HG03135 (cell line): ENCODE data around the gene LPP.

Source experiments
- ATAC-seq: cut with Tn5 transposase; IDR thresholded peaks from one replicate; pipeline ENCODE4 v1.9.1; 2021; ENCODE audit warnings: mild to moderate bottlenecking, moderate library complexity; ENCODE audit not compliant: unreplicated experiment

LPP gene

DNA sequence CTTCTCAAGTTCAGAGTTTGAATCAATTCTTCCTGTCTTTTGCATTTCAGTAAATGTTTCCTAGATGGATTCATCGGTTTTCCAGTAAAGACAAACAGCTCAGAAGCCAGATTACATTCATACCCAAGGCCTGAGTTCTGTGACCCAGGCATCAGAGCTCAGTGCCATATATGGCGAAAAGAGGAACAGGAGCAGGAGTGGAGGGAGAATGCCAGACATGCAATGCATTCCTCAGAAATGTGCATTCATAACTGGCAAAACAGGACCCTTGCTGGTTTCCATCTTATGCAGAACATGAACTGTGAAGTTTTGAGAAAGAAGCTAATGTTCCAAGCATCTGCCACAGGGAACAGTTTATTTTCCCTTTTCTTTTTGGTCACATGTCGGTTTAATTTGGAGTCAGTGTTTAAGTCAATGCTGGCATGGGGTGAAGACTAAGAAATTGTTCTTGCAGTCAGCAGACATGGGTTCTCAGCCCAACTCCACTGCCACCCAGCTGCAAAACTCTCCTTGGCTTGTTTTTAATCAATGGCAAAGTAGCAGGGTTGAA lies 116.5 kb downstream of the LPP start:
- ATAC-seq, result no peak

DNA sequence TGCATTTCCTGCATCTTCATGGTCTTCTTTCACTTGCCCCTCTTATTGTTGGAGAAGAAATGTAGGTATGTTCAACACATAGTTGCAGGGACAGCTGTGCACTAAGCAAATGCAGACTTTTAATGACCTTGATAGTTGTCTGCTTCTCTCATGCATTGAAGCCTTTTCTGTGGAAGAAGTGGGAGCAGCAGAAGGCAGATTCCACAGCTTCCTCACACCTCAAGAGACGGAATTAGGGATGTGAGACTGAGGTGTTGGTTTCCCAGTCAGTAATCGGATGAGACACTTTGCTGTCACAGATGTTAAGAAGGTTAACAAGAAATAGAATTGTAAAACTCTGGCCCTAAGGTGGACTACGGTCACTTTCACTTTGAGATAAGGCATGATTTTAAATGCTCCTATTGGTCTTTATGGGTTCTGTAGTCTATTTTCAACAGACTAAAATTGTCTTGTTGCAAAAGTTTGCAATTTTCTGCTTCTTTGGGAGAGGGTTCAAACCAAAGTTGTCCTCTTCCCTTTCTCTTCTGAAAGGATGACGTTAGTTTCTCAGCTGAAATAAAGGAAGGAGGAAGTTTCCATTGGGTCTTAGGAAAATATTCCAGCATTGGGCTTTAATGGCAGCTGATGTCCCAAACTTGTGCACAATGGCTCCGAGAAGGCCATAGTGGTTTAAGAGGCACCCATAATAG lies 117.4 kb downstream of the LPP start:
- ATAC-seq, result no peak

DNA sequence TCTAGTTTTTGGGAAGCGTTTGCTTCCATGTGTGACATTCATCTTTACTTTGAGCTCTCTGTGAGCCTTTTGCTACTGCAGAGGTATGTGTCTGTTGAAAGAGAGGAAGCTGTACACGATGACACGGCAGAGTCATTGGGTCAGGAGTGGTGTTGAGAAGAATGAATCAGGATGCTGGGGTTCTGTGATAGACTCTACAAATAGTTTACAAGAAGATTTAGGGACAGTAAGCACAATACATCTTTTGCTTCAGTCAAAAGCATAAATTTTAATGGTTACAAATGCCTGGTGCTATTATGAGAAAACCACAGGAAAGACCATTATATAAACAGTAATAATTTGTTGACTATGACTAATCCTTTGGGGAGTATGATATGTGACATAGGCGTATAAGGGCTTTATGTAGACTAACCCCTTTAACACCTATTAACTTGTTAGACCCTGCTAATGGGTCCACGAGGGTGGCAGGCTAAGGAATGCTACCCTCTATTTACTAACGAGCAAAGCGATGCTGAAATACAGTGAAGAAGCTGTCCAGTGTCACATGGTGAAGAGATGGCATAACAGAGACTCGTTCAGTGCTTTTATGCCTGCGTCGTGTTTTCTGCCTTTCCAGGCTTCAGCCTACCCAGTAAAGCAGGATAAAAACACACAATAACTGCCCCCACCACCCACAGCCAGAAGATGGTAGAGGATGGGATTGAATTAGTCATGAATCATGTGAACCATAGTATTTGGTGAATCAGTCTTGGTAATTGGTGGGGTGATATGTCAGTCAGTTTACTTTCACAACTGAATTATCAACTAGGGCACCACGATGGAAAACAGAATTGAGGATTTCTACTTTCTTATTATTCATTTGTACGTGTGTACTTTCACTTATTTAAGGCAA lies 118.8 kb downstream of the LPP start:
- no peak for ATAC-seq

DNA sequence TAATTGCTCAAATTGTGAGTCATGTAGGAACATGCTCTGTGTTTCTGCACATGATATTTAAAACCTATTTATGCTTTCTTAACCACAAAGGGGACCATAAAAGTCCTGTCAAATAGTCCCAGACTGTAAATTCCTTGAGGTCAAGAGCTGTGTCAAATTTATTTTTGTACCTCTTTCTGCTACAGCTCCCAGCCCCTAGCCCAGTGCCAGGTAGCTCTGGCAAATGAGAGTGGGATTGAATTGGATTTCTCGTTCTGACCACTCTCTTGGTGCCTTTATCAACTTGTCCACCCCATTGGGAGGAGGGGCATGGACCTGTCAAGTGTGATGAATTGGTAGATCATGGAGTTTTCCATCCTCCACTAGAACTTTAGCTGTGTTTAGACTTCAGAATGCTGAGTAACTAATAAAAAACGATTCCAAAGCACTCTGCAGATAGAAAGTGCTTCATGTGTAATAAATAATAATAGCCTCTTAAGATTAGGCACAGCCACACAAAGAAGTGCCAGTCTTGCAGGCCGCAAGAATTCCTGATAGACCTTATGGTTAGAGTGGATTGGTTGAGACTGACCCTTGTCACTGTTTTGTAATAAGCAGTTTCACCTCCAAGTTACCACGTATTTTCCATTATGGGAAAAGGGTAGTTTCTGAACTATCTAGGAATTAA lies 120.4 kb downstream of the LPP start:
- no peak for ATAC-seq

DNA sequence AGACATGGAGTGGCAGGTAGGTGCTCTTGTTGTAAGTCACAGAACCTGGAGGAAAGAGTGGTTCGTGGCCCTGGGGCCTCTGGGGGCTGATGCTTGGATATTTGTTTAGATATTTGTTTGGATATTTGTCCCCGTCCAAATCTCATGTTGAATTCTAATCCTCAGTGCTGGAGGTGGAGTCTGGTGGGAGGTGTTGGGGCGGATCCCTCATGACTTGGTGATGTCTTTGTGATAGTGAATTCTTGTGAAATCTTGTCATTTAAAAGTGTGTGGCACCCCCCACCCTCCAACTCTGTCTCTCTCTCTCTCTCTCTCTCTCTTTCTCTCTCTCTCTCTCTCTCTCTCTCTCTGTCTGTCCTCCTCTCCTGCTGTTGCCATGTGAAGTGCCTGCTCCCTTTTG lies 122.4 kb downstream of the LPP start:
- no peak for ATAC-seq

DNA sequence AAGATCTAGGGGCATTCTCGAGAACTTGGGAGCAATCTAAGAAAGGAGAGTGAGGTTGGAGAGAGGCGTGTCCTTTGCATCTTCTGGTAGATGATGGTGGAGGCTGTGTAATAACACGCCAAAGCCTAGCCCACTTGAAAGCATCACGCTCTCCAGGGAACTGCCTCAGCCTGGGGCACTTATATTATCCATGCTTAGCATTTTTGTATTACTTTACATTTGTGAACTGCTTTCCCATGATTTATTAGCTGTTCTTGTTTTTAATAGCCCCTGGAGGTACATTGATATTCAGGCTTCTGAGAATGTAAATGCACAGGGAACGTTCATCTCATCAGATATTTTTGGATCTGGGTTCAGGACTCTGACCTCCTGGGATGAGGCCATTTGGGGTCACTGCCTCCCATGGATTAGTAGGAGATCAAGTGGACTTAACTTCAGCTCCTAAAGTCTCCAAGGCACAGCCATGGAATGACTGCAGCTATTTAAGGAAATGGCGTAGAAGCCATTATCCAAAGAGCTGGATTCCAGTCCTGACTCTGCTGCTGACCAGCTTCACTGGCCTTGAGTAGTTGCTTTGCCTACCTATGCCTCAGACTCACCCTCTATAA lies 124.9 kb downstream of the LPP start:
- no peak for ATAC-seq

DNA sequence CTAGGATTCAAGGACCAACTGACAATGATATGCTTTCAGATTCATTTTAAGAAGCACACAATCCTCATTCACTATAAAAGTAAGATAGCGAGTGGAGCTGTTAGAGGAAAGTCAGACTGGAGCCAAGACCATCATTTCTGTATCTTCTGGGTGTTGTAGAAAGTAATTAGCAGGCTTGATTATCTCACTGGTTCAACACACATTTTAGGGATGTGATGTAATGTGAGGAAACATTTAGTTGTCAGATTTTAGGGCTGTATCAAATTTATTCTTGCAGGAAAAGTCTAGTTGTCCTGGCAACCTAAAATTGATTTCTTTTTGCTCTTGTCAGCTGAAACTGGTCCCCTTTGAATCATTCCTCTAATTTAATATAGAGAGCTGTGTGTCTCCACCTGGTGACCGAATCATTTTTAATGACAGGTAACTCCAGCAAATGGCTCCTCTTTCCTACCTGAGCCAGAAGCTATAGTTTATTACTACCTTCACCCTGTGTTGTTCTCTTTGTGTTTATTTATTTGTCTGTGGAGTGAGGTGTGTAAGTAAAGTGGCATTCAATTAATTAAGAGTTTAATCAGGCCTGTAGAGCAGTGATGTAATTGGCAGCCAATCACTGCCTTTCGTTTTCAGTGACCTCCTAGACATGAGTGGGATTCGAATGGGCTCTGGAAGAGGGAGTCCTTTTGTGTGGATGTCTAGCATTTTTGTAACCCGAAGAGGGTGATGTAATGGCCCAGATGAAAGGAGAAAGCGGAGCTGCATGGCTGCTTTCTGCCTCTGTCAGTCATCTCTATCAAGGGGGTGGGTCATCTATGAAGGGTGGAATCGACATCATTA lies 125.8 kb downstream of the LPP start:
- ATAC-seq, result no peak

DNA sequence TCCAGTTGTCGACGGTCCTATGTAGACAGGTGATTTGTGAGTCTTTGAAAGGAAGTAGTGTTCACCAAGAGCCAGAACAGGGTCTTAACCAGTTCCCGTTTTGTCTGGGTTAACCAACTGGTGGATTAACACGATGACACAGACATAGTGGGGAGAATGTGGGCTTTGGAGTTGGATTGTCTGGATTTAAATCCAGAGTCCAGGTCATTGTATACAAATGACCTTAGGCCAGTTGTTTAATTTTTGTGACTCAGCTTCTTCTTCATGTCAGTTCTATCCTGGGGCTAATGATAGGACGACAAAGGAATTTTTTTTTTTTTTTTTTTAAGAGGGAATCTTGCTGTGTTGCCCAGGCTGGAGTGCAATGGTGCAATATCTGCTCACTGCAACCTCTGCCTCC lies 126.7 kb downstream of the LPP start:
- no peak for ATAC-seq

DNA sequence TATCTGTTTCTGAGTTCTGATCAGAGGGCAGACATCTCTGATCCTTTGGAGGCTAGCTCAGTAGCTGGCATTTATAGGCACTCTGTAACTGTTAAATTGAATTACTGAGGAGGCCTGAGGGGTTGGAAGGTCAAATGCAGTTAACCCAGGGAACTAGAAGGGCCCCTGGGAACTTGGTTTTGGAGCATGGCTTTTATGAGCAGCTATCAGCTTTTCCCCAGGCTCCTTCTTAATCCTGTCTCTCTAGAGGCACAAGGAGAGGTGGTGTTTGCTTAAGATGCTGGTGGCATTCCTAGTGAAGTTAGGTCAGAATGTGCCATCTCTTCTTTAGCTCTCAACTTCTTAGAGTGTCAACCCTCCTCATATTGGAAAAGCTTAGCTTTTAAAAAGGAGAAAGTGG lies 128.9 kb downstream of the LPP start:
- no peak for ATAC-seq

DNA sequence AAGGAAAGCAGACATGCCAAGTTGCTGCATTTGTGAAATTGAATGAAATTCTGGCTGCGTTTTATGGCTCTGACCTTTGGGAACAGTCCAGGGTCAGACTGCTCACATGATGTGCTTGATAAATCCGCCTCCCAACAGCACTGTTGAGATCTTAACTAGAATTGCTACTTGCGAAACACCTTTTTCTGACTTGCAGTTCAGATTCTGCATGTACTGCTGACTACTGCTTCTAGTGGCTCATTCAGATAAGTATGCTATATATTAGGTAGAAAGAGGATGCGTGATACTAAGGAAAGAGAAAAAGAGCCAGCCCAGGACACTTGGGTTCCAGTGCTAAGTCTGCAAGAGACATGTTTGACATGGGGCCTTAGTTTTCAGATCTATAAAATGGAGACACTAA lies 129.4 kb downstream of the LPP start:
- no peak for ATAC-seq

DNA sequence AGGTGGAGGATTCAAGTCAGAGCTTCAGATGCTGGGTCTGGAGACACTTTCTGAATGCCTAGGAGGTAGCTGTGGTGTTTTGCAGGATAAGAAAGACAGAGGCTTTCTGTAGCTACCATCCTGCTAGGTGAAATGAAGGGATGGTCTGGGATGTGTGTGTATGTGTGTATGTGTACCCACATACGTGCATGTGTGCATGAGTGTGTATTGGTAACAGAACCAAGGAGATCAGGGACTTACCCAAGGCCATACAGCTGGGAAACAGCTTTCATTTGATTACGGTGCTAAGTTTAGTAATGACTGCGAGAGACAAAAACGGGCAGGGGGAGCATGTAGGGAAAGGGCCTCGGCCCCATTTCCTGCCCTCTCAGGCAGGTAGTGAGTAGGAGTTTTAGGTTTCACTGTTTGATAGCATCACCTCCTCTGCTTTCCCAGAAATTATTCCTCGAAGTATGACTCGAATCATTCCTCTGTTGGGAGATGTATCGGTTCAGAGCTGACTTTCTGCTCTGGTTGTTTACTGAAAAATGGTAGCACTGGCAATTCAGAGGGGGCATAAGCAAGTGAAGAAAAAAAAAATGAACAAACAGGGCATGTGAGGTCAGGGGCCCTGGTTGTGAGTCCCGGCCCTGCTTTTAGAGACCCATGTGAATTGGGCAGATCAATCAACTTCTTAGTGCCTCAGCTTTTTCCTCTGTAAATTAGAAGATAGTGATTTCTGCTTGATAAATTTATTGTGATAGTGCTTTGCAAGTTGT lies 130.7 kb downstream of the LPP start:
- no peak for ATAC-seq

DNA sequence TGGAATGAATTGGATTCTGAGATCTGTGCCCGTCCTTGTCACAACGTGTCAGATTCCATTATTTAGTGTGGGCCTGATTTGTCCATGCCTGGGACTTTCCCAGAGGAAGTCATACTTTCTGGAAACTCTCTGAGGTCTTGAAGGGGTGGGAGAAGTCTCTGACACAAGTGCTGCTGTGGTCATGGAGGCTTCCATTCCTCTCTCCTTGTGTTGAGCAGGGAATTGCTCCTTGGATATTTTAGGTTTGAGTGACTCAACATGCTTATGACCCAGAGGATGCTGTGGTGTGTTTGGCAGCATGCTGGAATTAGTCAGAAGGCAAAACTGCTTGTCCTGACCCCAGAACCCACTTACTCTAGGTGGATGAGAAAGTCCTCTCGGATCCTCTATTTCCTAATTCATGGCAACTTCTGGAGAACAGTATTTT lies 132.1 kb downstream of the LPP start:
- ATAC-seq, result no peak

DNA sequence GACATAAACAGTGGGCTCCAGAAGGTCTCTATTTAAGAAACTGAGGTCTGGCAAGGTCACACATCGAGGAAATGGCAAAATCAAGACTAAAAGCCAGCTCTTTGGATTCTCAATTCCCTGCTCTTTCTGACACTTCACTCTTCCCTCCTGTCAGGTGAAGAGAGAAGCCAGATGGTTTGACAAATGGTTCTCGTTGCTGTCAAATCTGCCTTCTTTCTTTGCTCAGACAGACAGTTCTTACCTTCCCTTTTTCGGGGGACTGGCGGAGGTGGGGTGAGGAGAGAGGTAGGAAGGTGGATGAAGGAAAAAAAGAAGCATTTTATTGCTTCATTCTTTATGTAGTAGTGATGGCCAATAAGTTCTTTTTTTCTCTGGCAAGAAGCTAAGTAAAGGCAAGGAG lies 133.4 kb downstream of the LPP start:
- ATAC-seq, result no peak

DNA sequence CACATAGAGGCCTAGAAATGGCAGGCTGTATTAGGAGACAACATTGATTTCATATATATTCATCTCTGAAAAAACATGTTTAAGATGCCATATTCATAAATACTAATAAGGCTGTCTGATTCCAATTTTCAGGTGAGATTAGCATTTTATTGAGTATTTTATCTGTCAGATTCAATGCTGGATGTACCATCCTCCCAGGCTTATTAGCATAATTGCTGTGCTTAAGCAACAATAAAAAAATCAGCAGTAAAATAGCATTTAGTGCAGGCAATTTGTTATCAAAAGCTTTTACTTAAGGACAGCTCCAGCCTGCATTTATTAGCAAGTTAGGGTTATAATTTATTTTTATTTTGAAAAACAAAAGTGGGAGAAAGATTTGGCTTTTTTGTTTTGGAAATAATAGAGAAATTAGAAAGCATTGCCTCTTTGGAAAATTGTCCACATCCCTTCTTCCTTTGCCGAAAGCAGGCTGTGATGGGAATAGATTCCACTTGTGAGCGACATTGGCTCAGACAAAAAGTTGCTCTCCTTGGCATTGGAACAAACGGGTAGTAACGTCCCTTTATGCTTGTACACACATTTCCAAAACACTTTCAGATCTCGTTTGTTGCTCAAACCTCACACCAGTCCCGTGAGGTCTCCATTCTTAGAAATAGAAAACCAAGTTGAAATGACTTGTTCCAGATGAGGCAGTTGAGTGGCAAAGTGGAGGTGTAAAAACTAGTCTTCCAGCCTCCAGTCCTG lies 134.0 kb downstream of the LPP start:
- no peak for ATAC-seq

DNA sequence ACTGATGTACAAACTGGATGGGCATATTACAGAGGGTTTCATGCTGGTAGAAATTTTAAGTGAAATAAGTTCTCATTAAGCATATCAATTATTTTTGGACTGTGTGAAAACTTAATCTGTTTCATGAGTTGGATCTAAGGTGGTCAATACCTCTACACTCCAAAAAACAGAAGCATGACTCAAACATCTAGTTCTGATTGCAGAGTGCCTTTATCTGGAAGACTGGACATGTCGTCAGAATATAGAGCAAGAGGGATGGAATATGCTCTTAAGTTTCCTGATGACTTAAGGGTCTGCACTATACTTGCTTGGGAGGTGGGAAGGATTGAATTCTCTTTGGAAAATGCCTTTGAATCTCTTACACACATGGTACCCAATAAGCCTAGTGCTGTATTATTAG lies 138.3 kb downstream of the LPP start:
- ATAC-seq, result no peak

DNA sequence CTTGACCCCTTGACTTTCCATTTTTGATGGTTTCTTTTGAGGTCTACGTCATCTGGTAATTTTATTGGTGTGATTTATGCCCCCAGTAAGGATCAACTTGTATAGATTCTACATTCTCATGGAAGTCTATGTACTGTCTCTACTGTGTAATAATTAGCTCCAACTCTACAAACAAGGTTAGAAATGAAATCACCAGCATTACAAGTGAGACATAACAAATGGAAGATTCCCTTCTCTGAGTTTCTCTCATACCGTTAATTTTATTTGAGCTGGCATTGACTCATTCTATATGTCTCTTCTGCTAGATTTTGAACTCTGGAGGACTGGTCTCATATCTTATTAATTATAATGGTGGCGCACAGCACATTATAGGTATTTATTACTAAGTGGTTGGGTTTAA lies 138.9 kb downstream of the LPP start:
- ATAC-seq, result no peak

DNA sequence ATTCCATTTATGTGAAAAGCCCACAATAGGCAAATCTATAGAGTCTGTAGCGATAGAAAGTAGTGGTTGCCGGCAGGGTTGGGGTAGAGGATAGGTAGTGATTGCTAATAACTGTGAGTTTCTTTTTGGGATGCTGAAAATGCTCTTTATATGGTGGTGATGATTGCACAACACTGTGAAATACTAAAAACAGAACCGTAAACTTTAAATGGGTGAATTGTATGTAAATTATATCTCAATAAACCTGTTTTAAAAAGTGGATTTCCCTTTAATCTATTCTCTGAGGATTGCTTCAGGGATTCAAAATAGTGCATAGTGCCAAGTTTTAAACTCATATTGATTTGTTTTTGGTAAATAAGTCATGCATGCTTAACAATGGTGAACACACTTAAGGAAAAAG lies 140.2 kb downstream of the LPP start:
- ATAC-seq, result no peak

DNA sequence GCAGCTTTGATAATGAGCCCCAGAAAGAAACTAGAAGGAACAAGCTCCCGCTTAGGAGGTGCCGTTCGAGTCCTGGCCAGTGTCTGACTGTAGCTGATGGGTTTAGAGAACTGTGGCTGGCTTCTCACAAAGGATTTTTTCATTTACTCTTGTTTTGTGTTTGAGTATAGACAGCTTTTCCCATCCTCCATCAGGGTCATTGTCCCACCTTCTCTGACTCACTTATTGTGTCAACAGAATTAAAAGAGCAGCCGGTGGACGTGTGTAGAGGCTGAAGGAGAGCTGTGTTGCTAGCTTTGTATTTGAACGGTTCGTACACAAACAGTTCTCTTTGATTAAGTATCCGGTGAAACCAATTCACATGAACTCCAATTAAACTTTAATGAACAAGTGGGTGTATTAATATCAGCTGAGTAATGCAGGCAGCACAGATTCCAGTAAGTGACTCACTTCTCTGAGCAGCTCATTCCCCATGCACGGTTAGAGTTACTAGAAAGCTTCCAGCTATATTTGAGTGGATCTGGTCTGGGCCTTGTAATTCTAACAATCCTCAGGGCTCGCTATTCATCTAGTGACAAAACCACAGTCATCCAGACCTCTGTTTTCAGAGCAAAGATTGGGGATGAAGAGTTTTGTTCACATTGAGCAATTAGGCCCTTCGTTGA lies 141.0 kb downstream of the LPP start:
- no peak for ATAC-seq
